ACC112 (cell line): Measurements from ENCODE around the gene ZNF99.
"Not testable (repeated sequence)": the region's sequence is repeated elsewhere in the genome, so short reads cannot be mapped to it uniquely, and the experiment has no call there.

Experiments used
- H2AFZ ChIP-seq: fragments of 200-600 bp; sonication (generic); one replicate; pipeline ENCODE4 v1.6.0; 2017; ENCODE audit warnings: antibody characterized with exemption, low read length; ENCODE audit not compliant: unreplicated experiment
- H3K27ac ChIP-seq: fragments of 200-600 bp; sonication (generic); 2 replicates; pipeline ENCODE4 v1.5.1; 2014; ENCODE audit warnings: low read depth, mild to moderate bottlenecking, antibody characterized with exemption, low read length, moderate library complexity
- H3K27me3 ChIP-seq: fragments of 200-600 bp; sonication (generic); 2 replicates; pipeline ENCODE4 v1.6.1; 2014; ENCODE audit warnings: mild to moderate bottlenecking, antibody characterized with exemption, low read length, moderate library complexity, mixed read lengths; ENCODE audit not compliant: insufficient read depth
- H3K36me3 ChIP-seq: fragments of 200-600 bp; sonication (generic); 2 replicates; pipeline ENCODE4 v1.6.1; 2016; ENCODE audit warnings: mild to moderate bottlenecking, antibody characterized with exemption, low read length, moderate library complexity, mixed read lengths; ENCODE audit not compliant: insufficient read depth
- H3K4me1 ChIP-seq: fragments of 200-600 bp; sonication (generic); one replicate; pipeline ENCODE4 v1.6.1; 2016; ENCODE audit warnings: low read length, mixed read lengths; ENCODE audit not compliant: insufficient read depth, unreplicated experiment, control insufficient read depth
- H3K4me3 ChIP-seq: fragments of 200-600 bp; sonication (generic); 2 replicates; pipeline ENCODE4 v1.5.1; 2014; ENCODE audit warnings: mild to moderate bottlenecking, low read depth, low read length
- H3K79me2 ChIP-seq: fragments of 200-600 bp; sonication (generic); one replicate; pipeline ENCODE4 v1.6.0; 2016; ENCODE audit warnings: low read length; ENCODE audit not compliant: control insufficient read depth, unreplicated experiment, insufficient read depth

ZNF99 gene

DNA sequence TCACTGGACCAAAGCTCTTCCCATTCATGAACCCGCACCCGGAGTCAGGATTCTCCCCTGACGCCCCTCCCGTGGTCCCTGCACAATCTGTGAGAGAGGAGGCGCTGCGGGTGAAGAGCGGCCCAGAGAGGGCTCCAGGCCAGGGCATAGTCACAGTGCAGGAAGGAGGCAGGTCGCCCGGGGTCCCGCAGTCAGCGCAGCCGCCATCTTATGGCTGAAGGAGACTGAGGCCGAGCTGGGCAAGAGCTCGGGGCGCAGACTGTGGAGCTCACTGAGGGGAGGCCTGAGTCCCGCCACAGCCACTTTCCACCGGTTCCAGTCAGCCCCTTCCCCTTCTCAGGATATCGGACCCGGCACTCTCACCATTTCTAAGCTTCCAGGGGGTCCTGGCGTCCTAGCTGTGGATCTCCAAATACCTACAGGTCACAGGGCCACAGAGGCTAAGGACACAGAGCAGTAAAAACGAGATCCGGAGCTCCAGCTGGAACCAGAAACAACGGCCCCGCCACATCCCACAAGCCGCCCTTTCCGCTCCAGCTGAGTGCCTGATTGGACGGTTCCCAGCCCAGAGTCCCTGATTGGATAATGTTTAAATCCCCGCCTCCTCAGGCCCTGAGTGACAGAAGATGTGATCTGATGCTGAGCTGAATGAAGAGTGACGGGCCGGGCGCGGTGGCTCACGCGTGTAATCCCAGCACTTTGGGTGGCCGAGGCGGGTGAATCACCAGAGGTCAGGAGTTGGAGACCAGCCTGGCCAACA is at the start of gene ZNF99:
Gene ZNF99, minus strand, starts transcription at position 501 of the 760 bp plus-strand sequence. Its CDS starts 135 bp downstream, at position 366.
- Histone ChIP-seq H3K4me1 (no peaks in the 10 kb centered on the region), H3K27me3 (no peaks in the 10 kb centered on the region), H3K4me3 (no peak within 1 kb of the TSS), H3K79me2 (no peaks in the 10 kb centered on the region), H3K36me3 (no peaks in the 10 kb centered on the region), H3K27ac (no peak within 1 kb of the TSS), H2AFZ (no peak within 1 kb of the TSS)

DNA sequence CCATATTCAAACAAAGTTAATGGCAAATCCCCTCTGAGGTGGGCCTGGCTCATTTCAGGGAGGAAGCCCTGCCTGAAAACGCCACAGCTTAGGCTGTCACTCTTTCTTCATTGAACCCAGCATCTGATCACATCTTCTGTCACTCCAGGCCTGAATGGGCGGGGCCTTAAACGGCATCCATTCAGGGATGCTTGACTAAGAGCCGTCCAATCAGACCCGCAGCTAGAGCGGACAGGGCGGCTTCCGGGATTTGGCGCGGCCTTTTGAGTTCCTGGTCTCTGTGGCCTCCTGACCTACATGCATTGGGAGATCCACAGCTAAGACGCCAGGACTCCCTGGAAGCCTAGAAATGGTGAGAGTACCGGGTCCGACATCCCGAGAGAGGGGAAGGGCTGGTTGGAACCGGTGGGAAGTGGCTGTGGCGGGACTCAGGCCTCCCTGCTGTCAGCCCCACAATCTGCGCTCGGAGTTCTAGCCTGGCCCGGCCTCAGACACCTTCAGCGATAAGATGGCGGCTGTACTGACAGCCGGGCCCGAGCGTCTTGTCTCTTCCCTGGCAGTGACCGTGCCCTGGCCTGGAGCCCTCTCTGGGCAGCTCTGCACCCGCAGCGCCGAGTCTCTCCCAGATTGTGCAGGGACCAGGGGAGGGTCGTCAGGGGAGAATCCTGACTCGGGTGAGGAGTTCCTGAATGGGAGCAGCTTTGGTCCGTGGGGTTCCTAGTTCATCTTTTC is 48.2 kb upstream of the ZNF99 start, which contains the start of gene ZNF723:
Gene ZNF723, plus strand, starts transcription at position 261 of the 732 bp plus-strand sequence. Its CDS starts 89 bp downstream, at position 350.
- no peaks in the 10 kb centered on the region for H3K27me3 ChIP-seq
- H3K4me1 ChIP-seq, result no peaks in the 10 kb centered on the region
- H2AFZ ChIP-seq, result no peak within 1 kb of the TSS

DNA sequence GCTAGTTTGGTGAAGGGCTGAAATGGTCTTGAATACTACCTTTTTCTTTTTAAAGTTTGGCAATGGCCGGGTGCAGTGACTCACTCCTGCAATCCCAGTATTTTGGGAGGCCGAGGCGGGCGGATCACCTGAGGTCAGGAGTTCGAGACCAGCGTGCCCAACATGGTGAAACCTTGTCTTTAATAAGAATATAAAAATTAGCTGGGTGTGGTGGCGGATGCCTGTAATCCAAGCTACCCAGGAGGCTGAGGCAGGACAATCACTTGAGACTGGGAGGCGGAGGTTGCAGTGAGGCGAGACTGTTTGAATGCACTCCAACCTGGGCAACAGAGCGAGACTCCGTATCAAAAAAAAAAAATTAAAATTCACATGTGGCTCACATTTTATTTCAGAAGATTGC is 47.3 kb upstream of the ZNF99 start:
- no peaks in the 10 kb centered on the region for H3K27me3 ChIP-seq
- H3K4me1 ChIP-seq, result no peaks in the 10 kb centered on the region
- H3K27ac ChIP-seq, result no peak overlapping the region
- H2AFZ ChIP-seq, result no peak overlapping the region
- no peaks in the 10 kb centered on the region for H3K36me3 ChIP-seq
- no peaks in the 10 kb centered on the region for H3K79me2 ChIP-seq
- H3K4me3 ChIP-seq, result no peak overlapping the region

More for the DNA sequence above, 48.2 kb upstream of the ZNF99 start, which contains the start of gene ZNF723:
- H3K79me2 ChIP-seq, result no peaks in the 10 kb centered on the region
- no peaks in the 10 kb centered on the region for H3K36me3 ChIP-seq
- no peak within 1 kb of the TSS for H3K27ac ChIP-seq
- no peak within 1 kb of the TSS for H3K4me3 ChIP-seq

DNA sequence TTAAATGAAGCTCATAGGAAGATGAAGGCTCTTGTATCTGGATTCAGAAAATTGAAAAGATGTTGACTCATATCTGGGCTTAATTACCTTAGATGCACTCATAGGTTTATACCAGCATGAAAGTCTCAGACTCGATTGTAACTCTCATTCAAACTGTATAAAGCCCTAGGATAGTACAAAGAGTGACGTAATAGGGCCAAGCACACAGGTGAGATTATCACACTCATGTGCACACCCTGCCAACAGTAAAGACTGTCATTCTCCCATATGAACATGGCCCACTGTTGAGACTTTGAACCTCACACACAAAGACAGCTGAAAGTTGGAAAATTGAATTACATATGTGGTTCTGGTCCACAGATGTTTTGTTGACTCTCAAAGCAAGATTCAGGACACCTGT is 30.2 kb upstream of the ZNF99 start:
- H3K79me2 ChIP-seq, result no peaks in the 10 kb centered on the region
- no peaks in the 10 kb centered on the region for H3K27me3 ChIP-seq
- H3K4me1 ChIP-seq, result no peaks in the 10 kb centered on the region
- no peak overlapping the region for H3K4me3 ChIP-seq
- H3K36me3 ChIP-seq, result no peaks in the 10 kb centered on the region
- H3K27ac ChIP-seq, result no peak overlapping the region
- H2AFZ ChIP-seq, result no peak overlapping the region

DNA sequence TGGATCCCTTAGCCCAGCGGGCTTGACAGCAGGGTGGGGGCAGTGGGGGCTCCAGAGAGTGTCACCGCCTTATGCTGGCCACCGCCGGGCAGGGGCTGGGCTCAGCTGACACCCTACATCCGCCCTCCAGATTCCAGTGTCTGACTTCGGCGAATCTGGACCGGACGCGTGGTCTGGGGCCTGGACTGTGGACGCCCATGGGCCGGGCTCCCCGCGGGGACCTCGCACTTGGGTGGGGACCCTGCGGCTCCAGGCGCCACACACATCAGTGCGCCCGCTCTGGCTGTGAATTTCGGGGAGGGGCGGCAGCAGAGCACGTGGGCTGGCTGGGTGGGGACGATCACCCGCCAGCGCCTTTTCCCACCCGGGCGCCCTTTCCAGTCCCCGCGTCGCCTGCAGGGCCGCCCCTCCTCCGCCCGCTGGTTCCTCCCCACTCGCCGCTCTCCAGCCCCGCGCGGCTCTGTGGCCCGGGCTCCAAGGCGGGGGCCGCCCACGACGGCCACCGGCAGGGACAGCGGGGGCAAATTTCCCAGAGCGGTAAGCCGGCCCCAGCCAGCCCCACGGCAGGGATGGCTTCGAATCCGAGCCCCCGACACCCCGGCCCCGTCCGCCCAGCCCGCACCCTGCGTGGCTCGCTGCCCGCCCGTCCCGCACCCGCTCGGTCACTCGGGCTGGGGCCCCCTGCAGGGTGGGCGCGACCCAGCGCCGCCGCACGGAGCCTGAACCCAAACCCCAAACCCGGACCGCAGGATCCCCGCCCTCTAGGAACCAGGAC is 23.3 kb upstream of the ZNF99 start:
- Histone ChIP-seq H3K27ac (no peak overlapping the region), H3K36me3 (no peaks in the 10 kb centered on the region), H3K27me3 (no peaks in the 10 kb centered on the region), H2AFZ (no peak overlapping the region), H3K79me2 (no peaks in the 10 kb centered on the region), H3K4me1 (no peaks in the 10 kb centered on the region), H3K4me3 (no peak overlapping the region)

DNA sequence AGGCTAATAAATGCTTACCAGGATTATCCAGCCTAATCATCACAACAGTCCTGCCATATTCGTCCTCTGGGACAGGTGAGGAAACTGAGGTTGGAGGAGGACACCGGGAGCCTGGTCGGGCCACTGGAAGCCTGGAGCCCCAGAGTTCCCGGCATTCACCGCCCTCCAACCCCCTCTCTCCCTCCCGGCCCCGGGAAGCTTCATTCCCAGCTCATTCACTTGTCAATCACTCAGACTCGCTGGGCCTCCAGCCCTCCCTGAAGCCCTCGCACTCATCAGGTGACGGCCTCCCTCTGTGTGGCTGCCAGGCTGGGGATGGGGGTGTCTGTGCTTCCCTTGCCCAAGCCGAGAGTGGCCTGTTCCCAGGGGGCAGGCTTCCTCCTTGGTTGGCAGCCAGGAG is 22.5 kb upstream of the ZNF99 start:
- no peak overlapping the region for H2AFZ ChIP-seq
- no peaks in the 10 kb centered on the region for H3K36me3 ChIP-seq
- H3K4me1 ChIP-seq, result no peaks in the 10 kb centered on the region
- H3K27me3 ChIP-seq, result no peaks in the 10 kb centered on the region
- H3K79me2 ChIP-seq, result no peaks in the 10 kb centered on the region
- no peak overlapping the region for H3K4me3 ChIP-seq
- no peak overlapping the region for H3K27ac ChIP-seq

DNA sequence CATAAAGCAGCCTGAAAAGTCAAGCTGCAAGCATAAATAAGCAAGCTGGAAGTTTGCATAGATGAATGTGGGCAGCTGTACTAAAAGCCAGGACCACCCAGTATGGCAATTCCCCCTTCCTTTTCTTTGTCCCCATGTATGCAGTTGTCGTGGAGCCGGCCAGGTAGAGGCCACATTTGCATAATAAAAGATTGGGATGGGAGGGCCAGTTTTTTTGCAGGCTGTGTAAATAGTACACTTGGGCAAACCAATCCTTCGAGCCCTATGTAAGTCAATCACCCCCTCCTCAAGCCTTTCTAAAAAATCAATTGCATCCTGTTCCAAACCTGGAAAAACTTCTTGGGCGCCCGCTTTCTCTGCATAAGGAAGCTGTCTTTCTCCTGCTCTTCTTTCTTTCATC is 13.1 kb upstream of the ZNF99 start:
- Histone ChIP-seq H3K4me3 (no peak overlapping the region), H3K4me1 (no peaks in the 10 kb centered on the region), H2AFZ (no peak overlapping the region), H3K79me2 (no peaks in the 10 kb centered on the region), H3K27me3 (no peaks in the 10 kb centered on the region), H3K27ac (no peak overlapping the region), H3K36me3 (no peaks in the 10 kb centered on the region)

DNA sequence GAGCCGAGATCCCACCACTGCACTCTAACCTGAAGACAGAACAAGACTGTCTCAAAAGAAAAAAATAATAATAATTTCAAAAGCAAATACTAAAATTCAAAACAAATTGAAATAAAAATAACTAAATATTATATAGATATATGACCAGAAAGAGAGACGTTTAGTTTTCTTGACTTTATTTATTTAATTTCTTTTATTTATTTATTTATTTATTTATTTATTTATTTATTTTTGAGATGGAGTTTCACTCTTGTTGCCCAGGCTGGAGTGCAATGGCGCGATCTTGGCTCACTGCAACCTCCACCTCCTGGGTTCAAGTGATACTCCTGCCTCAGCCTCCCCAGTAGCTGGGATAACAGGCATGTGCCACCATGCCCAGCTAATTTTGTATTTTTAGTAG is 8.9 kb upstream of the ZNF99 start:
- not testable (repeated sequence) for H2AFZ ChIP-seq, H3K27ac ChIP-seq, H3K36me3 ChIP-seq, H3K4me3 ChIP-seq, H3K79me2 ChIP-seq, H3K4me1 ChIP-seq, H3K27me3 ChIP-seq

DNA sequence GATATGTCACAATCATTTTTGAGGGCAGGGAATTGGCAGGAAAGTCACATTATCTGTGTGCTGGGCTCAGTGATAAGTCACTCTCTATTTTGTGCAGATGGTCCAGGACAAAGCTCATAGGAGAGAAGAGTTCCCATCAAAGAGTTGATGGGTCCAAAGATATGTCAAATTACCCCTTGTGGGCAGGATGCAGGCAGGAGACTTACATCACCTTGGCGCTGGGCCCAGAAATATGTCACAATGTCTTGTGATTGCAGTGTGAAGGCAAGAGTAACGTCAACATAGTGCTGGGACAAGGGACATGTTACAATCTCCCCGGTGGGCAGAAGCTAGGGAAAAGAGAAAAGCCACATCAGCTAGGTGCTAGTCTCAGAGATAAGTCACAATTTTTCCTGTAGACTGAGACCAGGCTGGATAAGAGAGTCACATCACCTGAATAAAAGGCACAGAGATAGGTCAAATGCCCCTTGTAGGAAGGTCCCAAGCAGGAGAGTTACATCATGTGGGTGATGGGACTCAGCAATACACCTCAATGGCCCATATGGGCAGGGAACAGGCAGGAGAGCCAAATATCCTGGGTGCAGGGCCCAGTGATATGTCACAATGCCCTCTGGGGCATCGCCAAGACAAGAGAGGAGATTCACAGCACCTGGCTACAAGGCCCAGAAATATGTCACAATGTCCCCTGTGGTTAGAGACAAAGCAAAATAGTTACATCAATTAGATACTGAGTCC is 47.9 kb downstream of the ZNF99 start:
- Histone ChIP-seq H3K36me3 (no peaks in the 10 kb centered on the region), H3K27ac (no peak overlapping the region), H3K4me1 (no peaks in the 10 kb centered on the region), H2AFZ (no peak overlapping the region), H3K4me3 (no peak overlapping the region), H3K27me3 (no peaks in the 10 kb centered on the region), H3K79me2 (no peaks in the 10 kb centered on the region)

DNA sequence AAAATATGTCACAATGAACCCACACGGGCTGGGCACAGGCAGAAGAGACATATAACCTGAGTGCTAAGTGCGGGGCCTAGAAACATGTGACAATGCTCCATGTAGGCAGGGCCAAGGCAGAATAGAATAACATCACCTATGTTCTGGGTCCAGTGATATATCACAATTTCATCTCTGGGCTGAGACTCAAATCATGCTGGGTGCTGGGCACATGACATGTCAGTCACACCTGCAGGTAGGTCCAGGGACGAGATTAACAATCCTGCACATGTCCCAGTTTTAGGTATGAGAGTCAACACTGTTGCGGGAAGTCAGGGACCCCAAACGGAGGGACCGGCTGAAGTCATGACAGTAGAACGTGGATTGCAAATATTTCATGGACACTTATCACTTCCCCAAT is 50.3 kb downstream of the ZNF99 start:
- no peak overlapping the region for H2AFZ ChIP-seq
- no peaks in the 10 kb centered on the region for H3K27me3 ChIP-seq
- no peaks in the 10 kb centered on the region for H3K4me1 ChIP-seq
- no peaks in the 10 kb centered on the region for H3K36me3 ChIP-seq
- no peak overlapping the region for H3K4me3 ChIP-seq
- H3K27ac ChIP-seq, result no peak overlapping the region
- no peaks in the 10 kb centered on the region for H3K79me2 ChIP-seq
